RWPE1 (cell line): ENCODE data around the gene TTYH3.

Experiments used
- CTCF ChIA-PET: fragments of 350-600 bp; sonication (Branson Sonifier 250); formaldehyde crosslinking; extraction: SDS; loops from one replicate; lab custom pipeline; 2021; lab: Yijun Ruan, JAX
- POLR2A ChIA-PET: fragments of 400-600 bp; formaldehyde crosslinking; extraction: SDS; loops from one replicate; lab custom pipeline; 2020; ENCODE audit warnings: antibody characterized with exemption; ENCODE audit not compliant: low non-redundant PET; lab: Yijun Ruan, JAX
- DNase-seq: peaks from one replicate; pipeline ENCODE4 v3.0.0; 2012; ENCODE audit warnings: low spot score
- H3K27ac ChIP-seq: fragments of 450-650 bp; 2 replicates; pipeline ENCODE4 v1.5.1; 2017
- TF ChIP-seq, protein P1 (sequence below): fragments of 450-650 bp; conservative IDR thresholded peaks from 2 replicates; pipeline ENCODE4 v1.5.1; 2017; ENCODE audit warnings: low read depth, mild to moderate bottlenecking

The TTYH3 gene

DNA sequence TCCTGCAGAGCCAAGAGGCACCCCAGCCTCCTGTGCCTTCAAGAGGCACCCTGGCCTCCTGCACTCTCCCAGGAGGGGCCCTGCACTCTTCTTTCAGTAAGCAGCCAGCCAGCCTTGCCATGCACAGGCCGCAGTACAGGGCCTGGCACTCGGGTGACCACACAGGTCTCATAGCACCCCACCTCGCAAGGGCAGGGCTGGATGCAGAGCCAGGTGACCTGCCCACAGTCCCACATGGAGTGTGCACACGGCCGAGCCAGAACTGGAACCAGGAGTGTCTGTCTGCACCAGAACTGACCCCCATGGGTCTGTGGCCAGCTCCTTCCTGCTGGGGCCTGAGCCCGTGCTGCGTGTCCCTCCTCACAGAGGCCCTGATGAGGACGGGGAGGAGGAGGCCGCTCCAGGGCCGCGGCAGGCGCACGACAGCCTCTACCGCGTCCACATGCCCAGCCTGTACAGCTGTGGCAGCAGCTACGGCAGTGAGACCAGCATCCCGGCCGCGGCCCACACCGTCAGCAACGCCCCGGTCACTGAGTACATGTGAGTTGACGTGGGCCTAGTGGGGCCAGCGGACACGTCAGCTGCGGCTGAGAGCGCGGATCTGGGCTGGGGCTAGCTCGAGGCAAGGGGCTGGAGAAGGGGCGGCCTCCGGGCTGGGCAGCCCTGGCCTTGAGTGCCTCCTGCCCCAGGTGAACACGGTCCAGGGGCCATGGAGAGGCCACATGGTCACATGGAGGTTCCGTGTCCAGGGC, 26.3 kb downstream of the TTYH3 start:
- ChIA-PET CTCF (no interaction called here), POLR2A (no interaction called here)
- DNase-seq, result no peak
- peak overlapping the region; percentile 17 for H3K27ac ChIP-seq
- TF ChIP-seq, protein P1, sequence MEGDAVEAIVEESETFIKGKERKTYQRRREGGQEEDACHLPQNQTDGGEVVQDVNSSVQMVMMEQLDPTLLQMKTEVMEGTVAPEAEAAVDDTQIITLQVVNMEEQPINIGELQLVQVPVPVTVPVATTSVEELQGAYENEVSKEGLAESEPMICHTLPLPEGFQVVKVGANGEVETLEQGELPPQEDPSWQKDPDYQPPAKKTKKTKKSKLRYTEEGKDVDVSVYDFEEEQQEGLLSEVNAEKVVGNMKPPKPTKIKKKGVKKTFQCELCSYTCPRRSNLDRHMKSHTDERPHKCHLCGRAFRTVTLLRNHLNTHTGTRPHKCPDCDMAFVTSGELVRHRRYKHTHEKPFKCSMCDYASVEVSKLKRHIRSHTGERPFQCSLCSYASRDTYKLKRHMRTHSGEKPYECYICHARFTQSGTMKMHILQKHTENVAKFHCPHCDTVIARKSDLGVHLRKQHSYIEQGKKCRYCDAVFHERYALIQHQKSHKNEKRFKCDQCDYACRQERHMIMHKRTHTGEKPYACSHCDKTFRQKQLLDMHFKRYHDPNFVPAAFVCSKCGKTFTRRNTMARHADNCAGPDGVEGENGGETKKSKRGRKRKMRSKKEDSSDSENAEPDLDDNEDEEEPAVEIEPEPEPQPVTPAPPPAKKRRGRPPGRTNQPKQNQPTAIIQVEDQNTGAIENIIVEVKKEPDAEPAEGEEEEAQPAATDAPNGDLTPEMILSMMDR, result no peak

DNA sequence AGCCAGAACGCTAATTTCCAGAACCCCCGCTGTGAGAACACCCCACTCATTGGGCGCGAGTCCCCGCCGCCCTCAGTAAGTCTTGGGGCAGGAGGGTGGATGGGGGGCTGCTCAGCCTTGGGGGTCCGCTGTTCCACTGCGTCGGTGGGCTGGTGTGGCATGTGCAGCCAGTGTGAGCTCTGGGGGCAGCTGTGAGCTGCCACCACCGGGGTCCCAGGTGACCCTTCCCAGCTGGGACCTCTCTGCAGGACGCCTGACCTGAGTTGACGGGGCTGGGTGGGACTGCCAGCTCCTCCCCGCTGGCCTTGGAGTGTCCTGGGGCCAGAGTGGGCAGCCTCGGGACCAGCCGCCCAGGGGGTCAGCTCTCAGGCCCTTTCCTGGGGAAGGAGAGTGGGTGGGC, 27.2 kb downstream of the TTYH3 start:
- ChIA-PET POLR2A (interaction anchor here (0.5 kb wide), 1 partner anchor 1842 kb away, joined by 3 read pairs; no protein-coding TSS in a partner anchor), CTCF (no interaction called here)
- TF ChIP-seq, protein P1, result no peak
- DNase-seq, result no peak
- peak overlapping the region; percentile 33 for H3K27ac ChIP-seq

DNA sequence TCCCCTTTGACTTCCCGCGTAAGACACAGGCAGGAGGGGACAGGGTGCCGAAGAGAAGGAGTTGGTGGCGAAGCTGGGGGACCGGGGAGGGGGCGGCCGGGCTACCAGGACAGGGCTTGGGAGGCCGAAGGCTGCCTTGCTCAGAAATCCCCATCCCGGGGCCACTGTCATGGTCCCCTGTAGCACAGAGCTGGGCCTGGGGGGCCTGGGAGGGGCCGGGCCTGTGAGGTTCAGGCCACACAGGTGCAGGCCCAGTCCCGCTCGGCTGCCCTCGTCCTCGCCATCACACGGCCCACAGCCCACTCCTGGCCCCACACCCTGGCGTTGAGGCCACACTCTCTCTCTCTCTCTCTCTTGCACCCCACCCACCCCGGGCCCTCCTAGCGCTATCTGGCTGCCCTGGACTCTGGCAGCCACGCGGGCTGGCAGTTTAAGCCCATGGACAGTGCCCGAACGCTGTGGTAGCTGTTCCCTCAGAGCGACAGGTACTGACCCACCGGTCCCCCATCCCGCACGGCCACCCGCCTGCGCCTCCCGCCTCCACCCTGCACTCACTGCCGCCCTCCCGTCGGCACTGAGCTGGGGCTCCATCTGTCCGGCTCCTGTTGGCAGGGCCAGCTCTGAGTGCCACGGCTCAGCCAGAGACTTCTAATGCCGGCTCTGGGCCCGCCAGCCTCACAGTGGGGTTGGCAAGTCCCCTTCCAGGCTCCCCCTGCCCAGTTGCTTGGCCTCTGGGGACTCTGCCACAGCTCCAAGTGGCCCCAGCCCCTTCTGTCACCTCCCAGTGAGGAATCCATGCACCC, 28.0 kb downstream of the TTYH3 start:
- DNase-seq, result no peak
- peak overlapping the region; percentile 33 for H3K27ac ChIP-seq
- TF ChIP-seq, protein P1, result no peak
- ChIA-PET CTCF (interaction anchor here (1.0 kb wide), 1 partner anchor 11 kb away, joined by 3 read pairs; no protein-coding TSS in a partner anchor), POLR2A (interaction anchor here (0.5 kb wide), 1 partner anchor 1843 kb away, joined by 3 read pairs; no protein-coding TSS in a partner anchor)

DNA sequence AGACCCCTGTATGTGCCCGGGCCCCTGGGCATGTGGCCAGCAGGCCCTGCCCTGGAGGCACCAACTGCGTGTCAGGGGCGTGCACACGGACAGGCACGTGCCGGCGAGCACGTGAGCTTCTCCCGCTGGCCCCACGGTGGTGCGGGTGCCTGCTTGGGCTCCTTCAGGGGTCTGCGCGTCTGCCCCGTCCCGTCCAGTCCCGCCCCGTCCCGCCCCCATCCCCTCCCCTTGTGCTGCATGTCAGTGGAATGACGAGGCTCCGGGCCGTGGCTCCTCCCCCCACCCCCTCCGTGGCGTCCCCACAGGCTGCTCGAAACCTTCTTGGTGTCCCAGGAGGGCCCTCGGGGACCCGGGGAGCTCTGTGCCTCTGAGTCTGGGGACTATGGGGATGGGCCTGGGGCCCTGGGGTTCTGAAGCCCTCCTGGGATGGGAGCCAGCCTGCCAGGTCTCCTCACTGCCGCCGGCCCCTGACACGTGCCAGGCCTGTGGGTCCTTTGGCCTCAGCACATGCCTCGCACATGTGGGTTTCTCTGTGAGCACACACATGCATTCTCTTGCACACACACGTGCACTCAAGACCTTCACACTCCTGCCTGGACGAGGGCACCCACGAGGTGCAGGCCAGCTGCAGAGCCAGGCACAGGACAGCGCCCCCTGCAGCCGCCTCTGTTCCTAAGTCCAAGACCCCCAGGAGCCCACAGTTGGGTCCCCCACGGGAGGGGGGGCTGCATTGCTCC, 28.7 kb downstream of the TTYH3 start:
- peak overlapping the region; percentile 33 for H3K27ac ChIP-seq
- TF ChIP-seq, protein P1, result peak; percentile 30; the same call in 1 of the 2 replicates
- CTCF ChIA-PET, result interaction anchor here (1.0 kb wide), 1 partner anchor 10 kb away, joined by 3 read pairs; no protein-coding TSS in a partner anchor
- POLR2A ChIA-PET, result no interaction called here
- no peak for DNase-seq

DNA sequence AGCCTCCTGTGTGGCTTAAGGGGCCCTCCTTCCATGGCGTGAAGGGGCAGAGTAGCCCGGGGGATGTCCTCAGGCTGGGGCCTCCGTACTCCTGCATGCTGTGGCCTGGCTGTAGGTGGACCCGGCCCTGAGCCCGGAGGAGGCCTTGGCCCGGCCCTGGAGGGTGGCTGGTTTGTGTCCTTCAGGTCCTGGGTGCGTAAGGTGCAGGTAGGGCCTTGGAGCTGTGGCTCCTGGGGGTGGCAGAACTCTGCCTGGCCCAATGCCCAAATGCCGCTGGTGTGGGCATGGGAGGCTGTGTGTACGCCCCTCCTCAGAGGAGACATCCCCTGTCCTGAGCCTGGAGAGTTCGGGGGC, 29.3 kb downstream of the TTYH3 start:
- no peak for DNase-seq
- ChIA-PET CTCF (no interaction called here), POLR2A (no interaction called here)
- TF ChIP-seq, protein P1, result no peak
- peak overlapping the region; percentile 33 for H3K27ac ChIP-seq
